ENCODE measurements around the gene ZNF219. TPM values are rescaled to one million over a fixed set of nuclear protein-coding genes. Genes with fewer than 3 reads are reported as not detected.

Gene ZNF219
- total RNA-seq, 1 experiment from 2014 or later: 19.9 TPM

- Histone ChIP-seq H3K4me3 (ENCODE audit: low read depth in 2 of 2, low read length in 2 of 2) (no peak overlapping the region), H3K36me3 (ENCODE audit: control insufficient read depth, insufficient read depth, low read length) (no peaks in the 10 kb centered on the region), H3K27ac (ENCODE audit: low read length) (no peak overlapping the region), H3K27me3 (ENCODE audit: control insufficient read depth, insufficient read depth, low read length) (peaks cover 2% of the 10 kb centered on the region), H3K4me1 (ENCODE audit: control insufficient read depth, insufficient read depth, low read length) (no peaks in the 10 kb centered on the region), H3K9me3 (ENCODE audit: control insufficient read depth, insufficient read depth, low read depth, low read length) (no peaks in the 10 kb centered on the region)
- ATAC-seq (no peak), DNase-seq (ENCODE audit: low read depth, low spot score) (no peak)
- CTCF ChIA-PET: no interaction called here
- intact Hi-C loops (cut with micrococcal nuclease; ENCODE audit: unreplicated experiment) (no loop called here), in situ Hi-C loops (cut with HindIII; ENCODE audit: low pct_unique_long_range_greater_than_20kb, low sequenced_read_pairs) (no loop called here)
- no peak for TF ChIP-seq POLR2AphosphoS5 (IDR thresholded peaks at IDR 0.05; ENCODE audit: low read depth, low read length)
- TF ChIP-seq CTCF (IDR thresholded peaks at IDR 0.05): no peak
- TF ChIP-seq REST (IDR thresholded peaks at IDR 0.05; ENCODE audit: insufficient read depth in 1 of 2, low read depth in 2 of 2, low read length in 1 of 2): no peak
- no peak for TF ChIP-seq TCF7L2 (IDR thresholded peaks at IDR 0.05; ENCODE audit: low read depth, low read length)
- TF ChIP-seq SIN3A (IDR thresholded peaks at IDR 0.05; ENCODE audit: borderline replicate concordance, insufficient read depth, low read depth, low read length): no peak
- POLR2A ChIA-PET: no interaction called here
- BruUV-seq (replicated peaks): no TSS peak
Measured at GRCh38 chr14:21060614-21061346, 37.7 kb downstream of the ZNF219 start.

- H3K4me3 ChIP-seq (ENCODE audit: low read depth in 2 of 2, low read length in 2 of 2): no peak overlapping the region
- intact Hi-C loops (cut with micrococcal nuclease; ENCODE audit: unreplicated experiment): no loop called here
- CTCF ChIA-PET: no interaction called here
- no peaks in the 10 kb centered on the region; the same call in none of the 2 replicates for H3K27me3 ChIP-seq (ENCODE audit: control insufficient read depth, insufficient read depth, low read length)
- ATAC-seq (no peak), DNase-seq (ENCODE audit: low read depth, low spot score) (no peak)
- no peaks in the 10 kb centered on the region for H3K9me3 ChIP-seq (ENCODE audit: control insufficient read depth, insufficient read depth, low read depth, low read length)
- no peak overlapping the region for H3K27ac ChIP-seq (ENCODE audit: low read length)
- TF ChIP-seq POLR2AphosphoS5 (IDR thresholded peaks at IDR 0.05; ENCODE audit: low read depth, low read length) (no peak), SIN3A (IDR thresholded peaks at IDR 0.05; ENCODE audit: borderline replicate concordance, insufficient read depth, low read depth, low read length) (no peak), TCF7L2 (IDR thresholded peaks at IDR 0.05; ENCODE audit: low read depth, low read length) (no peak), REST (IDR thresholded peaks at IDR 0.05; ENCODE audit: insufficient read depth in 1 of 2, low read depth in 2 of 2, low read length in 1 of 2) (no peak)
- POLR2A ChIA-PET: no interaction called here
- BruUV-seq (replicated peaks): no TSS peak
- no peaks in the 10 kb centered on the region for H3K4me1 ChIP-seq (ENCODE audit: control insufficient read depth, insufficient read depth, low read length)
- H3K36me3 ChIP-seq (ENCODE audit: control insufficient read depth, insufficient read depth, low read length): no peaks in the 10 kb centered on the region
- in situ Hi-C loops (cut with HindIII; ENCODE audit: low pct_unique_long_range_greater_than_20kb, low sequenced_read_pairs): no loop called here
Measured at GRCh38 chr14:21059842-21060613, 38.4 kb downstream of the ZNF219 start.

Data from Panc1 (cell line).